ENCODE data around the gene ELOVL7. TPM values are rescaled to one million over a fixed set of nuclear protein-coding genes. Genes with fewer than 3 reads are reported as not detected.

Gene ELOVL7
- total and polyA plus RNA-seq, 2 of the 4 experiments (the other 2 are of a cell fraction), result 0.18 TPM; not detected in 1

- BruUV-seq (replicated peaks), result no TSS peak
These were observed 13.4 kb downstream of the ELOVL7 start for GRCh38 chr5:60830581-60831127.

More at GRCh38 chr5:60830581-60831127, 13.4 kb downstream of the ELOVL7 start:
- Histone ChIP-seq H3K4me1 (ENCODE audit: control insufficient read depth, insufficient read depth, low read length) (no peaks in the 10 kb centered on the region), H2AK9ac (replicated peaks; ENCODE audit: low read depth, low read length, poor library complexity) (no peak overlapping the region), H4K5ac (ENCODE audit: low read depth, low read length) (no peak overlapping the region), H2BK5ac (ENCODE audit: low read depth, low read length, poor library complexity, severe bottlenecking) (no peak overlapping the region), H4K8ac (ENCODE audit: low read depth in 2 of 2, low read length in 2 of 2) (no peak overlapping the region), H2AK5ac (ENCODE audit: low read depth, low read length) (no peak overlapping the region), H3K9ac (ENCODE audit: low read depth, low read length) (no peak overlapping the region), H3K27ac (ENCODE audit: insufficient read depth, low read length) (no peak overlapping the region), H3K4me2 (ENCODE audit: low read depth, low read length) (no peak overlapping the region), H3K79me1 (ENCODE audit: low read depth in 1 of 2, low read length in 2 of 2) (no peaks in the 10 kb centered on the region), H3K4me3 (ENCODE audit: insufficient read depth, low read depth, low read length) (no peak overlapping the region), H3K23ac (ENCODE audit: low read depth, low read length) (no peak overlapping the region), H3K27me3 (ENCODE audit: control insufficient read depth, insufficient read depth, low read length) (no peaks in the 10 kb centered on the region), H3K4ac (ENCODE audit: low read depth, low read length) (no peak overlapping the region), H3K9me3 (ENCODE audit: control insufficient read depth, insufficient read depth, low read length) (no peaks in the 10 kb centered on the region), H2BK15ac (ENCODE audit: low read depth, low read length) (no peak overlapping the region), H4K20me1 (ENCODE audit: insufficient read depth, low read length) (no peaks in the 10 kb centered on the region), H3K36me3 (ENCODE audit: control insufficient read depth, insufficient read depth, low read length) (no peaks in the 10 kb centered on the region), H3K14ac (replicated peaks; ENCODE audit: low read depth, low read length) (no peak overlapping the region), H2BK20ac (ENCODE audit: low read depth, low read length) (no peak overlapping the region), H3K56ac (ENCODE audit: extremely low read depth, insufficient read depth, low read length) (no peak overlapping the region), H3K9me1 (ENCODE audit: insufficient read depth, low read length) (no peaks in the 10 kb centered on the region), H2BK120ac (ENCODE audit: low read depth, low read length) (no peak overlapping the region), H4K91ac (ENCODE audit: insufficient read depth, low read depth, low read length) (no peak overlapping the region), H3K18ac (ENCODE audit: low read depth, low read length) (no peak overlapping the region), H2AFZ (replicated peaks; ENCODE audit: low read length, poor library complexity) (no peak overlapping the region)
- CTCF ChIA-PET, result no interaction called here
- dilution Hi-C loops (cut with HindIII; ENCODE audit: low sequenced_read_pairs, unreplicated experiment), result no loop called here
- intact Hi-C loops (cut with micrococcal nuclease), result no loop called here
- DNase-seq, result no peak
- in situ Hi-C loops (cut with MboI; ENCODE audit: low sequenced_read_pairs), result no loop called here
- no peak for ATAC-seq (ENCODE audit: low read depth)
- TF ChIP-seq FOS (IDR thresholded peaks at IDR 0.05; ENCODE audit: low read depth, low read length), result no peak
- TF ChIP-seq USF2 (IDR thresholded peaks at IDR 0.05; ENCODE audit: low read depth, low read length), result no peak
- TF ChIP-seq NFE2L2 (IDR thresholded peaks at IDR 0.05; ENCODE audit: low read depth, low read length), result no peak
- no peak for TF ChIP-seq RFX5 (IDR thresholded peaks at IDR 0.05; ENCODE audit: low read depth, low read length)
- TF ChIP-seq CTCF (conservative IDR thresholded peaks at IDR 0.05; ENCODE audit: low read depth, low read length), result no peak
- TF ChIP-seq POLR2A (IDR thresholded peaks at IDR 0.05; ENCODE audit: low read depth, low read length), result no peak
- no peak for TF ChIP-seq ELK1 (IDR thresholded peaks at IDR 0.05; ENCODE audit: borderline replicate concordance, low read depth, low read length)
- TF ChIP-seq RCOR1 (IDR thresholded peaks at IDR 0.05; ENCODE audit: insufficient replicate concordance, low read length), result no peak
- TF ChIP-seq BHLHE40 (IDR thresholded peaks at IDR 0.05; ENCODE audit: low read depth, low read length), result no peak
- TF ChIP-seq MAFK (IDR thresholded peaks at IDR 0.05; ENCODE audit: low read depth, low read length), result no peak
- no peak for TF ChIP-seq CHD1 (IDR thresholded peaks at IDR 0.05; ENCODE audit: low read depth, low read length)
- TF ChIP-seq RAD21 (IDR thresholded peaks at IDR 0.05; ENCODE audit: low read length), result no peak
- POLR2A ChIA-PET (ENCODE audit: unreplicated experiment), result no interaction called here

Measured in IMR-90 (cell line).